Glutamatergic neuron (in vitro differentiated cells): ENCODE measurements around the gene MLLT3. TPM values are rescaled to one million over a fixed set of nuclear protein-coding genes. Genes with fewer than 3 reads are reported as not detected.

ENCODE experiments used
- DNase-seq: peaks from one replicate; pipeline ENCODE4 v3.0.0; 2022
- H3K27ac Mint-ChIP-seq: one replicate; pipeline ENCODE4 v1.8.0; 2020; ENCODE audit warnings: mild to moderate bottlenecking, mixed read lengths, inconsistent platforms; ENCODE audit not compliant: unreplicated experiment
- H3K27me3 Mint-ChIP-seq: one replicate; pipeline ENCODE4 v1.8.0; 2020; ENCODE audit warnings: mild to moderate bottlenecking, moderate library complexity, mixed read lengths, inconsistent platforms; ENCODE audit not compliant: unreplicated experiment
- H3K36me3 Mint-ChIP-seq: one replicate; pipeline ENCODE4 v1.8.0; 2020; ENCODE audit warnings: mild to moderate bottlenecking, mixed read lengths, inconsistent platforms; ENCODE audit not compliant: unreplicated experiment
- H3K4me1 Mint-ChIP-seq: one replicate; pipeline ENCODE4 v1.8.0; 2020; ENCODE audit warnings: mild to moderate bottlenecking, low read depth, mixed read lengths, inconsistent platforms; ENCODE audit not compliant: unreplicated experiment
- H3K4me3 Mint-ChIP-seq: one replicate; pipeline ENCODE4 v1.8.0; 2020; ENCODE audit warnings: mild to moderate bottlenecking, mixed read lengths, inconsistent platforms; ENCODE audit not compliant: unreplicated experiment
- H3K9me3 Mint-ChIP-seq: one replicate; pipeline ENCODE4 v1.8.0; 2020; ENCODE audit warnings: mild to moderate bottlenecking, moderate library complexity, mixed read lengths, inconsistent platforms; ENCODE audit not compliant: unreplicated experiment
- CTCF ChIP-seq: fragments of 200-600 bp; sonication (generic); IDR thresholded peaks from one replicate; pipeline ENCODE4 v1.5.0; 2021; ENCODE audit not compliant: partially characterized antibody, unreplicated experiment
- total RNA-seq: library from RNA; stranded (reverse); fragmentation: NEBNext Ultra II Directional; extraction: Animal tissue kit (Norgen Biotek cat#: 25700); gene quantifications from one replicate; pipeline ENCODE4 v1.2.1, GENCODE V29; 2021; ENCODE audit not compliant: unreplicated experiment

MLLT3 gene
- total RNA-seq, 1 donor from 2014 or later: 11.7 TPM

- Mint-ChIP-seq H3K4me1 (no peaks in the 10 kb centered on the region), H3K27me3 (no peaks in the 10 kb centered on the region), H3K9me3 (peaks cover 2% of the 10 kb centered on the region), H3K27ac (no peak overlapping the region), H3K4me3 (no peak overlapping the region), H3K36me3 (no peaks in the 10 kb centered on the region)
- DNase-seq: no peak
- TF ChIP-seq CTCF: no peak
Observed at GRCh38 chr9:20562051-20562450, 60.2 kb downstream of the MLLT3 start.

GRCh38 chr9:20561531-20561930 lies 60.8 kb downstream of the MLLT3 start:
- H3K36me3 Mint-ChIP-seq: no peaks in the 10 kb centered on the region
- TF ChIP-seq CTCF: no peak
- H3K4me1 Mint-ChIP-seq: no peaks in the 10 kb centered on the region
- no peak for DNase-seq
- no peaks in the 10 kb centered on the region for H3K27me3 Mint-ChIP-seq
- H3K9me3 Mint-ChIP-seq: peaks cover 4% of the 10 kb centered on the region
- no peak overlapping the region for H3K27ac Mint-ChIP-seq
- H3K4me3 Mint-ChIP-seq: no peak overlapping the region

- no peaks in the 10 kb centered on the region for H3K27me3 Mint-ChIP-seq
- peaks cover 4% of the 10 kb centered on the region for H3K9me3 Mint-ChIP-seq
- H3K4me3 Mint-ChIP-seq: no peak overlapping the region
Observed at GRCh38 chr9:20559231-20559890, 62.9 kb downstream of the MLLT3 start.

GRCh38 chr9:20558566-20559016 lies 63.7 kb downstream of the MLLT3 start:
- Mint-ChIP-seq H3K36me3 (no peaks in the 10 kb centered on the region), H3K27me3 (no peaks in the 10 kb centered on the region), H3K4me1 (peaks cover 2% of the 10 kb centered on the region), H3K9me3 (peaks cover 4% of the 10 kb centered on the region), H3K4me3 (no peak overlapping the region), H3K27ac (no peak overlapping the region)
- no peak for TF ChIP-seq CTCF
- no peak for DNase-seq

More at GRCh38 chr9:20559231-20559890, 62.9 kb downstream of the MLLT3 start:
- TF ChIP-seq CTCF: no peak
- no peak for DNase-seq
- Mint-ChIP-seq H3K27ac (no peak overlapping the region), H3K36me3 (no peaks in the 10 kb centered on the region), H3K4me1 (peaks cover 2% of the 10 kb centered on the region)

- no peak overlapping the region for H3K4me3 Mint-ChIP-seq
- no peak overlapping the region for H3K27ac Mint-ChIP-seq
- peaks cover 4% of the 10 kb centered on the region for H3K9me3 Mint-ChIP-seq
- no peak for DNase-seq
- no peaks in the 10 kb centered on the region for H3K36me3 Mint-ChIP-seq
- peaks cover 5% of the 10 kb centered on the region for H3K4me1 Mint-ChIP-seq
- TF ChIP-seq CTCF: no peak
- H3K27me3 Mint-ChIP-seq: no peaks in the 10 kb centered on the region
Observed at GRCh38 chr9:20557890-20558565, 64.3 kb downstream of the MLLT3 start.
